ENCODE data around the gene SKOR1.

The SKOR1 gene

DNA sequence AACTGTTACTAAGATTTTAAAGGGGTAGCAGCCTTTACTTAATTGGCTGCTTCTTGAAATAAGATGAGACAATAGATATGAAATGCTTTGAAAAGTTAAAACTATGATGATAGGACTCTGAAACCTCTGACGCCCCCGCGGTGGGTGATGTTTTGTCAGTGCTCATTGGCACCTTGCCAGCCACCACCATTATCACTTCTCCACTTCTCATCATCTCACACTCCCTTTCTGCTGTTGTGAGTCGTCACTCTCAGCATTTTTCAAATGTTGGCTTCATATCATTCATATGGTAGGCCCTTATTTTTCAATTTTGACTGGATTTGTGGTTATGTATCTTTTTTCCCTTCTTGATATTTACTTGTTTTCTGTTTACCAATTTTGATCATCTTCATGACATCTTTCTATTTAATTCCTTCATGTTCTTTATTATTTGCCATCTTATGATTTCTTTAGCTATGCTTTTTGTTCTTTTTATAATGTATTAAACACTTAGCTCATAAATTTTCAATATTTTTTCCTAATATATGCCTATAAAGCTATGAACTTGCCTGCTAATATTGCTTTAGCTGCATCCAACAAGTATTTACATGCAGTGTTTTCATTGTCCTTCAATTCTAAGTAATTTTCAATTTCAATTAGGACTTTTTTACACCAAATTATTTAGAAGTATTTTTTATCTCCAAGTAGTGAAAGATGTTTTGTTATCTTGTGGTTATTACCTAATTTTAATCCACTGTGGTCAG, 30.3 kb upstream of the SKOR1 start:
- no peak overlapping the region for H3K4me3 ChIP-seq (ENCODE audit: low read depth, low read length)
- DNase-seq (ENCODE audit: low read depth): no peak
- TF ChIP-seq, protein P1, sequence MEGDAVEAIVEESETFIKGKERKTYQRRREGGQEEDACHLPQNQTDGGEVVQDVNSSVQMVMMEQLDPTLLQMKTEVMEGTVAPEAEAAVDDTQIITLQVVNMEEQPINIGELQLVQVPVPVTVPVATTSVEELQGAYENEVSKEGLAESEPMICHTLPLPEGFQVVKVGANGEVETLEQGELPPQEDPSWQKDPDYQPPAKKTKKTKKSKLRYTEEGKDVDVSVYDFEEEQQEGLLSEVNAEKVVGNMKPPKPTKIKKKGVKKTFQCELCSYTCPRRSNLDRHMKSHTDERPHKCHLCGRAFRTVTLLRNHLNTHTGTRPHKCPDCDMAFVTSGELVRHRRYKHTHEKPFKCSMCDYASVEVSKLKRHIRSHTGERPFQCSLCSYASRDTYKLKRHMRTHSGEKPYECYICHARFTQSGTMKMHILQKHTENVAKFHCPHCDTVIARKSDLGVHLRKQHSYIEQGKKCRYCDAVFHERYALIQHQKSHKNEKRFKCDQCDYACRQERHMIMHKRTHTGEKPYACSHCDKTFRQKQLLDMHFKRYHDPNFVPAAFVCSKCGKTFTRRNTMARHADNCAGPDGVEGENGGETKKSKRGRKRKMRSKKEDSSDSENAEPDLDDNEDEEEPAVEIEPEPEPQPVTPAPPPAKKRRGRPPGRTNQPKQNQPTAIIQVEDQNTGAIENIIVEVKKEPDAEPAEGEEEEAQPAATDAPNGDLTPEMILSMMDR (conservative IDR thresholded peaks at IDR 0.05; ENCODE audit: low read depth, low read length): no peak

DNA sequence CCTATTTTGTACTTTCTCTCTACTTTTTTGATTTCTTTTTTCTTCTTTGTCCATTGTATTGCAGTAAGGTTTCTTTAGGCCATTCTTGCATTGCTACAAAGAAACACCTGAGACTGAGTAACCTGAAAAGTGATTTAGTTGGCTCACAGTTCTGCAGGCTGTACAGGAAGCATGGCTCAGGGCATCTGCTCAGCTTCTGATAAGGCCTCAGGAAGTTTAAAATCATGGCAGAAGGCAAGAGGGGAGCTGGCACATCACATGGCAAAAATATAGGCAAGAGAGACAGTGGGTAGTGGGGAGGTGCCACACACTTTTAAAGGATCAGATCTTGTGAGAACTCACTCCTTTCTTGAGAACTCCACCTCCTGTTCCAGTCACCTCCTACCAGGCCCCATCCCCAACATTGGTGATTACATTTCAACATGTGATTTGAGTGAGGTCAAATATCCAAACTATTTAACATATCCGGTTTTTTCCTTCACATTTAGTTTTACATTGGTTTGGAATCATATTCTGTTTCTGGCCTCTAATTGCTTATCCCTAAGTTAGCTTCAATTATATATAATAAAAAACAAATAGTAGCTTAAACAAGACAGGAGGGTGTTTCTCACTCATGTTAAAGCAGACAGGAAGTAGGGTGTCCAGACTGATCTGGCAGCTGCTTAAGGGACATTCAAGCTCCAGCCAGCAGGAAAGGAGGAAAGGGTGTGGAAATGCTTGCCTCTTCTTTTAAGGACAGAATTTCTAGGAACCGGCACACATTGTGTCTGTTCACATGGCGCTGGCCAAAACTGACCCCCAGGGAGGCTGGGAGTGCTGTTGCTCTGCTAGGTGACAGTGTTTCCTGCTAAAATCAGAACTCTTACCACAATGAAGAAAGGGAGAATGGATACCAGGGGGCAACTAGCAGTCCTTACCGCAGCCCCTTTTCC, 28.8 kb upstream of the SKOR1 start:
- TF ChIP-seq, protein P1 (conservative IDR thresholded peaks at IDR 0.05; ENCODE audit: low read depth, low read length): no peak
- peak; percentile 20 for DNase-seq (ENCODE audit: low read depth)
- no peak overlapping the region for H3K4me3 ChIP-seq (ENCODE audit: low read depth, low read length)

DNA sequence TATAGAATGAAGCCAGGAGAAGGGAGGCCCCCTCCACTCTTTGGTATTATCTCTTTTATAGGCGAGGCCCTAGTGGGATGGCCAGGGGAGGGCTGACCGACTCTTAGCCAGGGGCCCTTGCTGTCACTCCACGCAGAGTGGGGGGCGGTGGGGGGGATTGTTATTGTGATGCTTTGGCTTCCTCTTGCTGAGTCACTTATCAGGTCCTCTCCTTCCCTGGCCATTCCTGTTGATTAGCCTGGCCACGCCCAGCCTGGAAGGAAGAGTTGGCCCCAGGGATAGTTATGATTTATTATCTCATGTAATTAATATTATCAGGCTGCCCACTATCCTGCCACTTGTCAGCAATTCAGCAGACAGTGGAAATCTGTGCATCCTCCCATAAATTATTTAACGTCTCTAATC, 25.5 kb upstream of the SKOR1 start:
- no peak for DNase-seq (ENCODE audit: low read depth)
- no peak overlapping the region for H3K4me3 ChIP-seq (ENCODE audit: low read depth, low read length)
- TF ChIP-seq, protein P1 (conservative IDR thresholded peaks at IDR 0.05; ENCODE audit: low read depth, low read length): no peak

DNA sequence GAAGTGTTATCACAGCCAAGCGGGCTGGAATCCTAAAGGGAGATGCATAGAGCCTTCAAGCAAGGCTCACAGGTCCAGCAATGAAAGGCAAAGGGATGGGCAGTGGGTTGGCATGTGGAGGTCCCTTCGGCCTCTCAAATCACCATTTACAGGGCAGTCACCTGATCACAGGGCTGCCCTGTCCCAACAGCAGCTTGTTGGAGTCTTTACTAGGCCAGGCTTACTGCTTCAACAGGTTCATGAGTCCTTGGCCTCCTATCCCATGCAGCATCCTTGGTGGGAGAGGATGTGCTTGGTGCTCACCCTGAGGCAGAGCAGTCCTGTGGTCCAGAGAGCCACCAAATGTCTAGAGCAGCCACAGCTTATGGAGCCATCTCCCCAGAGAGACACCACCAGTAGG, 24.2 kb upstream of the SKOR1 start:
- TF ChIP-seq, protein P1 (conservative IDR thresholded peaks at IDR 0.05; ENCODE audit: low read depth, low read length): no peak
- DNase-seq (ENCODE audit: low read depth): no peak
- no peak overlapping the region for H3K4me3 ChIP-seq (ENCODE audit: low read depth, low read length)

DNA sequence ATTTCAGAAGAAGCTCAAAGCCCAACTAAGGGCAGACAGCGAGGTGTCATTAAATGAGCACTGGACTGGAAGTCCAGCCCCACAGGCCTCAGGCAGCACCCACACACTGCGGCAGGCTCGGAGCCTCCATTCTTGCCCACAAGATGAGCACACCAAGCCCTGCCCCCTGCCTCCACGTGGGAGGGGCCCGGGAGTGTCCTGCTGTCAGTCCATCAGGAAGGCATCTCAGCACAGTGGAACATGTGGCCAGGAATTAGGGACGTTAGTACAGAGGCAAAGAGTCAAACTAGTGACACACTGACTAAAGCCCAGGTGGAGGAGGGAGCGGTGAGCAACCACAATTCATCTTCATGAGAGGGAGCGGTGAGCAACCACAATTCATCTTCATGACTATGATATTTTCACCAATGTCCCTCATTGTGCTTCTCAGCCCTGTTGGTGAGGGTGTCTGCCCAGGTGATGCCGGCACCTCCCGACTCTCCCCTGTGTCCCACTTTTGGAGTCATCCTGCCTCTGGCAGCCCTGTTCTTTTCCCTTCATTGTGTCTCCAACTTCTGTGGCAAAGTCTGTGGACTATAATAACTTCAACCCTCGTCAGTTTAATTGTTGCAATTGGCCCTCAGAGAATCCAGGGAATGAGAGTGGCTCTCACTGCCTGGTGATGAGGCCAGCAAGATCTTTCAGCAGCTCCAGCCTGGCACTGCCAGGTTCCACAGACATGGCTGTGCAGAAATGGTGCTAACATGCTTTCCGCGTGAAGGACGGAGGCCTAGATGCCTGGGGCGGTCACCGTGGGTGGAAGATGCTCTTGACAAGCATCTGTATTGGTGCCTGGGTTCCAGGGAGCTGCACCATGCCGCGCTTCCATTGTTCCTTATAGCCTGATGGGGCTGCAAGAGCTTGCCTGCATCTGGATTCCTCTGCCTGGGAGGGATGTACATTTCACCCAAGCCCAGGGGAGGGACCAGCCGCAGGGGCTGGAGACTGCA, 23.1 kb upstream of the SKOR1 start:
- no peak overlapping the region for H3K4me3 ChIP-seq (ENCODE audit: low read depth, low read length)
- TF ChIP-seq, protein P1 (conservative IDR thresholded peaks at IDR 0.05; ENCODE audit: low read depth, low read length): no peak
- DNase-seq (ENCODE audit: low read depth): no peak

DNA sequence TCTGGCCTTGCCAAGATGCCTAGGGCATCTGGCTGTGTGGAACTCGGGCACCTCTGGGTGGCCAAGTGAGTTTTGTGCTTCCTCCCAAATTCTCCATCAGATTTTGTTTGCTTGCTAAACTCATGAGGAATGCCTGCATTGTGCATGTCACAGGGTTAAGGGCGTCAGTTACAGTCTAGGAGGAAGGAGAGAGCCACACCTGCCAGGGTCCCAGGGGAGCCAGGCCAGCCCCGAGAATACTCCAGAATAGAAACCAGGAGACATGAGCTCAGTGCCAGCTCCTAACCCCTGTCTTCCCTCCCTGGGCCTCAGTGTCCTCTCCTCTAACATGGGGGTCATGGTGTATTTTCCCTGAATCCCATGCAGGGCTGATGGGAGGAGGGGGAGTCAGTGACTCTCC, 22.0 kb upstream of the SKOR1 start:
- TF ChIP-seq, protein P1 (conservative IDR thresholded peaks at IDR 0.05; ENCODE audit: low read depth, low read length): no peak
- DNase-seq (ENCODE audit: low read depth): no peak
- no peak overlapping the region for H3K4me3 ChIP-seq (ENCODE audit: low read depth, low read length)
